GM10847 (cell line): ENCODE results near the gene ST7.

ENCODE experiments used
- POLR2A ChIP-seq: IDR thresholded peaks from 2 replicates; pipeline ENCODE4 v1.6.1; 2011; ENCODE audit not compliant: insufficient read length; ENCODE audit errors: extremely low read depth

Gene ST7

DNA sequence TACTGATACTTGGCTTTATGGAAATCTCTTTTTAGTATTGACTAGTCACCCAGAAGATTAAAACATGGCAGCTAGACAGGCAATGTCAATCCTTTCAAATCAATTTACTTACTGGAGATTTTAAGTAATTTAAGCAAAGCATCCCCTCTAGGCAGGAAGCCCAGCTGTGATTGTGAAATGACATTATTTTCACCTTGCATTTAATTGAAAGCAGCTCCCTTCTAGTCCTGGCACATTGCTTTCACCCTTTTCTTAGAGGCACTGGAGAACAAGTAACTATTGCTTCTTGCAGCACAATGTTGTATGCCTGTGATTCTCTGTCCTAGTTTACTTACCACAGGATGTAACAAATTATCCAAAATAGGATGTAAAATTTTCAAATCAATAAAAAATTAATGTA, 13.3 kb downstream of the ST7 start:
- no peak for TF ChIP-seq POLR2A

DNA sequence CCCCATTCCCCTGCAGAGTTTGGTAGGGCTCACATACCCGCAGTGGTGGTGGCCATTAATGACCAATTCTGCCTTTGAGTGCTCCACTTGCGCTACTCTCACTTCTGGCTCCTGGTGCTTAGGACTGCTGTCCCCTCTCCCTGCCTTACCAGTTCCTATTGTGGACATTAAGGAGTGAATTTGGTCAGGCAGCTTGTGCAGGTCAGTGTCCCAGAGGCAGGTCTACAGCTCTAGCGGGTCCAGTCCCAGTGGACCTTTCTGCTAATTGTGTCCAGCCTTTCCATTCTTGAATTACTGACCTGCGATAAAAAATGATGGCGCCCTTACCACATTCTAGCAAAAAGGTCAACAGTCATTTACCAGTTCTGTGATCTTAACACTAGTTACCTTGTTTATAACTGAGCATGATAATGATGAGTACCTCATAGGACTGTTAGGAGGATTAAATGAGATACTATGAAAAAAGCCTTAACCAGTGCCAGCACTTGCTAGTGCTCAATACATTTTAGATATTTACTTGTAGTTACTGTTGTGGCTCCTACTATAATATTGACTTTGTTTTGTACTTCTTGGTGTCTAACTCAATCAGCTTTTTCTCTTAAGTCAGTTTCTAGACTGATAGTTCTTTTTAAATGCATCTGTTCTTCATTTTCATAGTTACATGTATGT, 14.1 kb downstream of the ST7 start:
- no peak for TF ChIP-seq POLR2A

DNA sequence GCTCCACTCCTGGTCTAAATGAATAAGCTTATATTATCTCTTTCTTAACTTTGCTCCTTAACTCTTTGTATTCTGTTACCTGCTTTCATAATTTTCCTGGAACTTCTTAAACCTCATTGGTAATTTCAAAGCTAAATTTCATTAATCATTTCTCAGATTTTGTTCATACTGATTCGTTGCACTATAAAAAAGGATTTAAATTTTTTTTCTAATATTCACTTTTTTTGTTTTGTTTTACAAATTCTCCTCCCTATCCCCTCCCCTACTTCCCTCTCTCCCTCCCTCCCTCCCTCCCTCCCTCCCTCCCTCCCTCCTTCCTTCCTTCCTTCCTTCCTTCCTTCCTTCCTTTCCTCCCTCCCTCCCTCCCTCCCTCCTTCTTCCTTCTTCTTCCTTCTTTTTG, 14.7 kb downstream of the ST7 start:
- no peak for TF ChIP-seq POLR2A

DNA sequence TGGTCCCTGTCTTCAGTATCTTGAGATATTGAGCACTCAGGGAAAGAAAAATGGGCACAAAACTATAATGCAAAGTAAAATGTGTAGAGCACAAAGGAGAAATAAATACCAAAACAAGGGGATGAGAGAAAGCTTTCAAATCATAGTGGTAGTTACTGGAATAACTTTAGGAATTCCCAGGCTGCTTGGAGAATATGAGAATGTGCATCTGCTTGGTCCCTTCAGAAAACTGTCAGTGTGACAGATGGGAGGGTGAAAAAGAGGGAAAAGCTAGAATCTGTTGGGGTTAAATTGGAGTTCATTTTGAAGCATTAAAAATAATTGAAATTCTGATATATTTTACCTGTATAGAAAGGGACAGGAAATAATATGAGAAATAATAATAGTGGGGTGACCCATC, 15.3 kb downstream of the ST7 start:
- TF ChIP-seq POLR2A, result no peak

DNA sequence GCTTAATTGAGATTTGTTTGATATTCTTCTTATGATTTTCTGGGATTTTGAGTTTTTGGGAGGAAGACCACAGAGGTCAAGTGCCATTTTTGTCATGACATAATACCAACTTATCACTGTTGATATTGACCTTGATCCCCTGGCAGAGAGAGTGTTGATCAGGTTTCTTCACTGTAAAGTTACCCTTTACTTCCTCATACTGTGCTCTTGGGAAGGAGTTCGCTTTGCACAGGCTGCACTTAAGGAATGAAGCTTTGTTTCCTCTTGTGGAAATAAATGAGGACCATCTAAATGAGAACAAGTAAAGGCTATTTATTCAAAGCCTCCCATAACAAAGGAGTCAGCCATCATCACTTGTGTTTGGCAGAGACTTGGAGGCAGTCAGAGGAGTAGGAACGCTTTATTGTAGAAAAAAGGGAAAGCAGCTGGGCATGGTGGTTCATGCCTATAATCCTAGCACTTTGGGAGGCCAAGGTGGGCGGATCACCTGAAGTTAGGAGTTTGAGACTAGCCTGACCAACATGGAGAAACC, 16.1 kb downstream of the ST7 start:
- no peak for TF ChIP-seq POLR2A

DNA sequence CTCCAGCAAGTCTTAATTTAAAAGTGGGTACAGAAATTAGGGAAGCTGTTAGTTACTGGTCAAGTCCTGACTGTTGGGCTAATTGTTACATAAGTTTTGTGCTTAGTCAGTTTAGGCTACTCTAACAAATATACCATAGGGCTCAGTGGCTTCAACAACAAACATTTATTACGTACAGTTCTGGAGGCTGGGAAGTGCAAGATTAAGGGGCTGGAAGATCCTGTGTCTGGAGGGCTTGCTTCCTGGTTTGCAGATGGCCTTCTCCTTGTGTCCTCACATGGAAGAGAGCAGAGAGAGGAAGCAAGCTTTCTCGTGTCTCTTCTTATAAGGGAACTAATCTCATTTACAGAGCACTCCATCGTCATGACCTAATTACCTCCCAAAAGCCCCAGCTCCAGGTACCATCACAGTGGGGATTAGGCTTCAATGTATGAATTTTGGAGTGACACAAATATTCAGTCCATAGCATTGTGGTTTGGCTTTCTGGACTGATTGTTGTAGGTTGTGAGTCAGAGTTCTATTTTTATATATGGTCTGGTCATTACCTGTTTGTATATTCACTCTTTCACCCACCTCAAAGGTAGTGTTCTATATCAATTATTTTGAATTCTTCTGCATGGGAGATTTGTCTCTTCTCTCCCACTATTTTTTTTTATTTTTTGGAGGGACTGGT, 17.1 kb downstream of the ST7 start:
- TF ChIP-seq POLR2A, result no peak

DNA sequence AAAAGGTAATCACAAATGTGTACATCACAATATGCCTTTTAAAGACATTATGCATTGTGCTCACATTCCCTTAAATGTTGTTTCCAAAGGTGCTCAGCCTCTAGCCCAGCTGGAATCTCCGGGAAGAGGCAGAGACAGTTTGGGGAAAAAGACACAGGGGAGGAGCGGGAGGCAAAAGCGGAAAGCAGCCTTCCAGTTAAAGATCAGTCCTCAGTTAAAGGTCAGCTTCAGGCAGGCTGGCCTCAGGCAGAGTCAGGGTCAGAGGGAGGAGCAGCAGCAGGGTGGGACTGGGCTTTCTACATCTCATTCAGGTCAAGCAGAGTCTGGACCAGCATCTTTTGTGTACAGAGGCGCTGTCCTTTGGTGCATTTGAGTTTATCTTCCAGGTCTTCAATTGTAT, 18.6 kb downstream of the ST7 start:
- no peak for TF ChIP-seq POLR2A

DNA sequence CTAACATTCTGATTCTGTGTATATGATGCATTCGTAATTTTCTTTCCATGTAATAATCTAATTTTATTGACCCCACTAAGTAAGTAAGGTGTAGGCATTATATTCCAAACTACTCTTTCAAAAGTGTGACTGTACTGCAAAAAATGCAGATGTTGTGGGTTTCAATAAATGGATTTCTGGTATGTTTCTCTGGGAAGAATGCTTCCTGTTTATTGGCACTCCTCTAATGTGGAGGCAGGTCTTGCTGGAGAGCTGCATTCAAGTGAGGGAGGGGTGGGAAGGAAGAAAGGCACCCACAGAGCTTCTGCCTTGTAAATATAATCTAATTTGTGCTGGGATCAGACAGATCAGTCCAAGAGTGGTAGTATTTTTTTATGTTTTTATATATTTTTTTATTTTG, 23.9 kb downstream of the ST7 start:
- no peak for TF ChIP-seq POLR2A

DNA sequence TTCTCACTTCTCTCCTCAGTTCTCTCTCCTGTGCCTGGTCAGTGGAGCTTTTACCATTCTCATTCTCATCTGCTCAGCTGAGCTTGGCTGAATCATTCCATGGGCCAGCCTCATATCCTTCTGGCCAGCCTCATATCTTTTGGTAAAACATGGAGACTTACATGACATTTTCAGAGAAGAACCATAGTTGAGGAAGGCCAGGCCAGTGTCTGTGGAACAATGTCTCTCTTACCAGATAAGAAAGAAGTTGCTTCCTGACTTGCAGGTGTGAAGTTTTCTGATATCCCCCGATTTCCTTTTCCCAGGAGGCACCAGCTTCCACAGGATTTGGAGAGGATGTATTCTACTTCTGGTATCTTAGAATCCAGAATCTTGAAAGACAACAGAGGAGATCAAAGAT, 24.7 kb downstream of the ST7 start:
- no peak for TF ChIP-seq POLR2A

DNA sequence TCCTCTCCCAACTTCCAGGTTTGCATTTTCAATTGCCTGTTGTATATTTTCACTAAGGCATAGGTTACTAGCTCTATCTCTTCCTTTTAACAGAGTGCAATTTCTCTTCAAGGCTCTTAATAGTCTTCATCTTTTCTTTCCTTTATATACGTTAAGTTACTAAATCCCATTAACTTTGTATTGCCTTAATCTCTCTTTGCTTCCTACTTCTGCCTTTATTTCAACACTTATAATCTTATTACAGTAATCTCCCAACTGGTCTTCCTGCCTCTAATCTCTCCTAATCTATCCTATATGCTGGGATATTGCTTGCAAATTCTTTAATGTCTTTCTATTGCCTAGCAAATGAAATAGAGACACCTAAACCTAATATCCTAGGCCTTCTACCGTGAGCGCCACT, 26.1 kb downstream of the ST7 start:
- TF ChIP-seq POLR2A, result no peak

DNA sequence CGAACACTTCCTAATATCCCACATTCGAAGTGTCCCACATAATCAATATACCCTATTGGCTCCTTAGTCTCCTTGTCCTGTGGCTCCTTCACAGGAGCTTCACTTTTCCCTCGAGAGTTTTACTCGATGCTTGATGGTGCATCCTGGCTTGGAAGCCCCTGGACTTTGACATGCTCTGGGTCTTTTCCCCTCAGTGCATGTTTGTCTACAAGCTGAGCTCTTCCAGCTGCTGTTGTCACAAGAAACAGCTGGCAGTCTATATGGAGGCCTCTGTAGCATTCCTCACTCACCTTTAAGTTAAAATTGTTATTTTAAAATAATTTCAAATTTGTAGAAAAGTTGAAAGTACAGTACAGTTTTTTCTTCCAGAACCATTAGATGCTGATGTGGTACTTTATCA, 27.1 kb downstream of the ST7 start:
- TF ChIP-seq POLR2A, result no peak

DNA sequence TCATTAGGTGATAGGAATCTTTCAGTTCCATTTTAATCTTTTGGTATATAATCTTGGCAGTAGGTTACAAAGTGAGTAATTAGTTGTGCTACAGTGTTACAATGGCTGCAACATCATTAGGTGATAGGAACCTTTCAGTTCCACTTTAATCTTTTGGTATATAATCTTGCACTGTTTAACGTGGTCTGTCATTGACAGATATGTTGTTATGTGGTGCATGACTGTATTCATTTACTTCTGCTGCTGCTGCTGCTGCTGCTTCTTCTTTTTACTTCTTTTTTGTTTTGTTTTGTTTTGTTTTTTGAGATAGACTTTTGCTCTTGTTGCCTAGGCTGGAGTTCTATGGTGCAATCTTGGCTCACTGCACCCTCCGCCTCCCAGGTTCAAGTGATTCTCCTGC, 28.6 kb downstream of the ST7 start:
- no peak for TF ChIP-seq POLR2A

DNA sequence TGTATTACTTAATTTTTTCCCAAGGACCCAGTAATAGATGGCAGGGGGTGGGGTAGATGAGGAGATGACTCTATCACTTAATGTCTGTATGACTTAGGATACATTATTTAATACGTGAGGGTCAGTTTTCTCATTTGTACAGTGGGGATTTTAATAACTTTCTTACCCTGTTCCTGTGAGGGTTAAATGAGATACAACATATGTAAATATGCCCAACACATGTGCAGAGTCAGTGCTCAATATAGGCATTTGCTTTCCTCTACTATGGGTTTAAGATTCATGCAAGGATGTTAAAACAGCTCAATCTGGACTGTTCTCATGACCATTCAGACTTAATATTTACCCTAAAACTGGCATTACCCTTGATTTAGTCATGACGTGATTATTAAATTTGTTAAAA, 31.2 kb downstream of the ST7 start:
- no peak for TF ChIP-seq POLR2A

DNA sequence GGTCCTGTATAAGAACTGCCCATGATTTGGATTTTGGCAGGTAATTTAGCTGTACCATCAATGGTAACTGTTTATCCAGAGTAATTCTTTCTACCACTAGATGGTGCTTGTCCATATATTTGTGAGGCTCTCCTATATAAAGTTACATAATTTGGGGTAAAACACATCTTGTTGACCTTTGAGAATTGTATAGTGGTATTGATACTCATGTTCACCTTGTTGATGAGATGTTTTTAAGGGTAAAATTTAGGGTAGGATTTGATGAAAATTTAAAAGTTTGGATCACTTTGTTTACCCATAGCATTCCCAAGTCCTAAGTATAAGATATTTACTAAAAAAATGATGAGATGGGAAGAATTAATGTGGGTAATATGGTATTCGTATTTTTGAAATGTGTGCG, 31.6 kb downstream of the ST7 start:
- no peak for TF ChIP-seq POLR2A

DNA sequence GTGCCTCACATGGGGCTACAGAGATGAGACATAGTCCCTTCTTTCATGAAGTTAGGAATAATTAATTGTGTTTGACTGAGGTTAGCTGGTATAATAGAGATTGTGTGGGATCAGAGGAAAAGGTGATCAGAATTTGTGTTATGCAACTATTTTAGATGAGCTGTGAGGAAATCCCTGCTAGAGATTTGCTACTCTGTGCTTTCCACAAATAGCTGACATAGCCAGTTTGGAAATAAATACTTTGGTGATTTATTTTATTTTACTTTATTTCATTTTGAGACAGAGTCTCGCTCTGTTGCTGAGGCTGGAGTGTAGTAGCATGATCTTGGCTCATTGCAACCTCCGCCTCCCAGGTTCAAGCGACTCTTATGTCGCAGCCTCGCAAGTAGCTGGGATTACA, 32.3 kb downstream of the ST7 start:
- no peak for TF ChIP-seq POLR2A

DNA sequence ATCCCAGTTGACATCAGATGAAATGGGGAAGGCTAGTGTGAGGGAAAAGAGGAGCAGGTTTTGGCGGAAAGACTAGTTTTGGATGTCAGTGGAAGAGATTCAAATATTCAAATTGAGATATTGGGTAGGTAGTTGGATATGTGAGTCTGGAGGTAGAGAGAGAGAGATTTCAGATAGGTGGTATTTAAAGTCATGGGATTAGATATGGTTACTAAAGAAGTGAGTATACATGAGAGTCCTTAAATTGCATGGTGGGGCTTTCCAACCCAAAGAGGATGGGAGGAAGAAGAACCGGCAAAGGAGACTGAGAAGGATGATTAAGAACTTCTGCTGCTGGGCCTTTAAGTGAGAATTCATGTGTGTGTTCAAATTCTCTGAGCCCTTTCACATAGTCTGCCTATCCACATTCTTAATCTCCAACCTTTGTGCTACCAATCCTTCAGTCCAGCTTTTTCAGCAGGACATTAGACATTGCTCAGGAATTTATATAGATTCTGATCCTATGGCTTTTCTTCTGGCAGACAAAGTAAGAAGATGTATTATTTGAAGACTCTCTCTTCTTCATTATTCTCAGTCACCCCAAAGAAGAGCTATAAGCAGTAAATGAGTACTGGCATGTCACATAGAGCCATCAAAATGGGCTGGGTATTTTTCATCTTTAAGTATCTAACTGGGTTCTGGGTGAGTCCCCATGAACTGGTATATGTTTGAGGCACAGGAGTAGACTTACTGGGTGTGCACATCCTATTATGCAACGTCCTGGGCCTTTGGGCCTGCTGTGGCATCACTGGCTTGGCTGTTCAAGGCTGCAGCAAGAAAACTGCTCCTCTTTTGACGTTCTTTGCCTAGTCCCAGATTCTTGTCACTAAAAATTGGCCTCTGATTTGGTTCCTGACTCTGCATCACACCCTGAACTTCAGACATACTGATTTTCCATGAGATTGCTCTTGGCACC, 33.6 kb downstream of the ST7 start:
- TF ChIP-seq POLR2A, result no peak
